ENCODE data around the gene PIGL.

GRCh38 chr17:16338391-16338790 is 121.4 kb downstream of the PIGL start:
- TF ChIP-seq, protein P1, sequence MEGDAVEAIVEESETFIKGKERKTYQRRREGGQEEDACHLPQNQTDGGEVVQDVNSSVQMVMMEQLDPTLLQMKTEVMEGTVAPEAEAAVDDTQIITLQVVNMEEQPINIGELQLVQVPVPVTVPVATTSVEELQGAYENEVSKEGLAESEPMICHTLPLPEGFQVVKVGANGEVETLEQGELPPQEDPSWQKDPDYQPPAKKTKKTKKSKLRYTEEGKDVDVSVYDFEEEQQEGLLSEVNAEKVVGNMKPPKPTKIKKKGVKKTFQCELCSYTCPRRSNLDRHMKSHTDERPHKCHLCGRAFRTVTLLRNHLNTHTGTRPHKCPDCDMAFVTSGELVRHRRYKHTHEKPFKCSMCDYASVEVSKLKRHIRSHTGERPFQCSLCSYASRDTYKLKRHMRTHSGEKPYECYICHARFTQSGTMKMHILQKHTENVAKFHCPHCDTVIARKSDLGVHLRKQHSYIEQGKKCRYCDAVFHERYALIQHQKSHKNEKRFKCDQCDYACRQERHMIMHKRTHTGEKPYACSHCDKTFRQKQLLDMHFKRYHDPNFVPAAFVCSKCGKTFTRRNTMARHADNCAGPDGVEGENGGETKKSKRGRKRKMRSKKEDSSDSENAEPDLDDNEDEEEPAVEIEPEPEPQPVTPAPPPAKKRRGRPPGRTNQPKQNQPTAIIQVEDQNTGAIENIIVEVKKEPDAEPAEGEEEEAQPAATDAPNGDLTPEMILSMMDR (conservative IDR thresholded peaks at IDR 0.05 in 1 of 2, IDR thresholded peaks at IDR 0.05 in 1 of 2; ENCODE audit: low read depth in 1 of 2, low read length in 2 of 2), result no peak
- no peak for TF ChIP-seq EZH2 (IDR thresholded peaks at IDR 0.05; ENCODE audit: low read length, missing control alignments)
